Prostate gland (tissue), 2 donors: ENCODE measurements around the gene ARL4A. TPM values are rescaled to one million over a fixed set of nuclear protein-coding genes. Genes with fewer than 3 reads are reported as not detected.

ENCODE experiments used
- DNase-seq: peaks from one replicate; pipeline ENCODE4 v3.0.0-alpha.2; 2019; ENCODE audit warnings: low spot score
- H3K27ac ChIP-seq, 2 donors: fragments of 200-600 bp; sonication (generic); 2 replicates each; pipeline ENCODE4 v1.5.1; 2017 to 2019
- H3K27me3 ChIP-seq: fragments of 200-600 bp; sonication (generic); replicated peaks from 2 replicates; pipeline ENCODE4 v1.5.1; 2019; ENCODE audit not compliant: insufficient read depth
- H3K36me3 ChIP-seq, 2 donors: fragments of 200-600 bp; sonication (generic); 1 replicate in 1 of 2; 2 replicates in 1 of 2; pipeline versions ENCODE4 v1.5.1 to v1.8.1; 2017 to 2019
- H3K4me1 ChIP-seq: fragments of 200-600 bp; sonication (generic); replicated peaks from 2 replicates; pipeline ENCODE4 v1.5.1; 2019
- H3K4me3 ChIP-seq, 2 donors: fragments of 200-600 bp; sonication (generic); 2 replicates each; pipeline ENCODE4 v1.5.1; 2017 to 2019
- H3K9me3 ChIP-seq: fragments of 200-600 bp; sonication (generic); 2 replicates; pipeline ENCODE4 v1.5.1; 2017
- CTCF ChIP-seq, 4 experiments: fragments of 200-600 bp in 2 of 4; fragments of 450-650 bp in 2 of 4; sonication (generic) in 2 of 4; IDR thresholded peaks; 1 replicate in 3 of 4; 2 replicates in 1 of 4; pipeline ENCODE4 v1.5.1; 2016 to 2019; ENCODE audit warnings: antibody characterized with exemption in 4 of 4, mild to moderate bottlenecking in 2 of 4, moderate library complexity in 2 of 4
- POLR2A ChIP-seq: fragments of 450-650 bp; IDR thresholded peaks from one replicate; pipeline ENCODE4 v1.6.1; 2016; ENCODE audit warnings: antibody characterized with exemption, mild to moderate bottlenecking
- POLR2AphosphoS5 ChIP-seq: sonication (generic); formaldehyde crosslinking; IDR thresholded peaks from one replicate; pipeline ENCODE4 v1.6.1; 2017; ENCODE audit warnings: antibody characterized with exemption
- WGBS: methylation state at CpG from one replicate; pipeline ENCODE4 v1.1.5; 2018; 5-methylcytosine and 5-hydroxymethylcytosine counted together
- intact Hi-C: fragments of 100-400 bp; cut with DNase I; formaldehyde crosslinking; loops from one replicate; pipeline ENCODE4 v1.14.2; 2022
- total RNA-seq, 2 donors: library from RNA; depleted of rRNA; stranded (reverse); fragments of >200 nt; gene quantifications; one replicate each; pipeline ENCODE4 v1.1.0, GENCODE V29; 2016

ARL4A gene
- total RNA-seq, 2 donors from 2014 or later, result 34.3 to 37.3 TPM

DNA sequence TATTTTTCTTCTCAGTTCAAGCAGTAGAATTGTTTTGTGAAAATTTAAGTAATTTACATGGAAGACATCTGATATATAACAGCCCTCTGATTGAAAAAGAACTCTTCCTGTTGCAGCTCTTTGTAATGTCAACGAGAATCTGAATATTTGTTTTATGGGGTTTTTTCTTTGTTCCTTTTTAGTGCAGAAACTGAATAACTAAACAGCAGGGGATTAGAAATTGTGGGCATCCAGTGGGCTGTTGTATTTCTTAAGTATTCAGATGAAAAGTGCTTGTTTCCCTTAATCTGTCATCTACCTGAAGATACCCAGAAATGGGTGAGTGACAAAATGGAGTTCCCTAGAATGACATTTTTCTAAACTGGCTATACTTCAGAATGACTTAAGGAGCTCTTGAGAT is 7.4 kb downstream of the ARL4A start:
- H3K36me3 ChIP-seq, result no peaks in the 10 kb centered on the region
- no peaks in the 10 kb centered on the region for H3K4me1 ChIP-seq
- no peak for TF ChIP-seq CTCF (IDR thresholded peaks at IDR 0.05)
- no peak for TF ChIP-seq POLR2AphosphoS5
- no peak for TF ChIP-seq POLR2A
- no peak overlapping the region for H3K27ac ChIP-seq
- H3K9me3 ChIP-seq, result no peaks in the 10 kb centered on the region
- H3K27me3 ChIP-seq, result no peaks in the 10 kb centered on the region
- H3K4me3 ChIP-seq, result no peak overlapping the region
- no peak for DNase-seq
- intact Hi-C loops, result no loop called here
- 43% methylated on average over 1 of the region's 1 CpG for WGBS

DNA sequence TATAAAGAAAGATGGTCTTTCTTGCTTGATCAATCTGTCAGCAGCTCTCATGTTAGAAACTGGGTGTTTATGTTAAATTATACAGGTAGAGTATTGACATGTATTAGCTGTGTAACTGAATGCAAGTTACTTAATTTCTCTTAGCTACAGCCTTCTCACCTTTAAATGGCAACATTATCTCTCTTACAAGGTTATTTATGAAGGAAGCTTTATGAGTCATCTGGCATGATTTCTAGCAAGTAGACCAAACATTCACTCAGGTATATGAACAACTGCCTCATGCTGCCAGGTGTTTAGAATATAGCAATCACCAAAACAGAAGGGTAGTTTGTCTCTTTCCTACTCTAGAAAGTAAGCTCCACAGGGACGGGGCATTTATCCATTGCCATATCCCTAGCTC is 8.5 kb downstream of the ARL4A start:
- Histone ChIP-seq H3K27me3 (no peaks in the 10 kb centered on the region), H3K4me1 (no peaks in the 10 kb centered on the region), H3K36me3 (no peaks in the 10 kb centered on the region), H3K9me3 (no peaks in the 10 kb centered on the region), H3K4me3 (no peak overlapping the region), H3K27ac (no peak overlapping the region)
- 84% methylated on average over 1 of the region's 1 CpG for WGBS
- intact Hi-C loops, result no loop called here
- TF ChIP-seq POLR2A (no peak), CTCF (IDR thresholded peaks at IDR 0.05) (no peak), POLR2AphosphoS5 (no peak)
- DNase-seq, result no peak

- 95% methylated on average over 10 of the region's 10 CpGs for WGBS
- no peak for DNase-seq
- no peak for TF ChIP-seq POLR2AphosphoS5
- no peak for TF ChIP-seq CTCF (IDR thresholded peaks at IDR 0.05)
- TF ChIP-seq POLR2A, result no peak
Measured at GRCh38 chr7:12699299-12699698, 11.9 kb downstream of the ARL4A start.

DNA sequence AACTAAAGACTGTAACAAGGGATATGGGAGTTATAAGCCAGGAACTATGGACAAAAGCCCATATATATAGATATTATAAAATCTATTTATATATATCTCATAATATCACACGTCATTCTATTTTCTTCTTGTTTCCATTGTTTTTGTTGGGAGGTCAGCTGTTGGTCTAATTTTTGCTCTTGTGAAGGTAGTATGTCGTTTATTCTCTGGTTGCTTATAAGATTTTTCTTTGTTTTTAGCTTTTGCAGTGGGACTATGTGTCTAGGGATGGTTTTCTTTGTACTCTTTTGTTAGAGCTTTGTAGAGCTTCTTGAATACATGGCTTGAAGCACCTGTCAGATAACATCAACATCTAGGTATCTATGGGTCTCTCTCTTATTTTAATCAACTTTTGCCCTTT is 14.0 kb downstream of the ARL4A start:
- DNase-seq, result no peak
- no peak overlapping the region for H3K4me3 ChIP-seq
- WGBS, result 93% methylated on average over 2 of the region's 2 CpGs
- H3K27ac ChIP-seq, result no peak overlapping the region
- no peaks in the 10 kb centered on the region for H3K27me3 ChIP-seq
- H3K36me3 ChIP-seq, result no peaks in the 10 kb centered on the region
- intact Hi-C loops, result no loop called here
- TF ChIP-seq POLR2A (no peak), POLR2AphosphoS5 (no peak), CTCF (IDR thresholded peaks at IDR 0.05) (no peak)
- H3K4me1 ChIP-seq, result no peaks in the 10 kb centered on the region
- H3K9me3 ChIP-seq, result no peaks in the 10 kb centered on the region

More at GRCh38 chr7:12699299-12699698, 11.9 kb downstream of the ARL4A start:
- H3K4me3 ChIP-seq, result no peak overlapping the region
- intact Hi-C loops, result no loop called here
- no peaks in the 10 kb centered on the region for H3K4me1 ChIP-seq
- no peaks in the 10 kb centered on the region for H3K36me3 ChIP-seq
- H3K27me3 ChIP-seq, result no peaks in the 10 kb centered on the region
- no peak overlapping the region for H3K27ac ChIP-seq
- no peaks in the 10 kb centered on the region for H3K9me3 ChIP-seq

DNA sequence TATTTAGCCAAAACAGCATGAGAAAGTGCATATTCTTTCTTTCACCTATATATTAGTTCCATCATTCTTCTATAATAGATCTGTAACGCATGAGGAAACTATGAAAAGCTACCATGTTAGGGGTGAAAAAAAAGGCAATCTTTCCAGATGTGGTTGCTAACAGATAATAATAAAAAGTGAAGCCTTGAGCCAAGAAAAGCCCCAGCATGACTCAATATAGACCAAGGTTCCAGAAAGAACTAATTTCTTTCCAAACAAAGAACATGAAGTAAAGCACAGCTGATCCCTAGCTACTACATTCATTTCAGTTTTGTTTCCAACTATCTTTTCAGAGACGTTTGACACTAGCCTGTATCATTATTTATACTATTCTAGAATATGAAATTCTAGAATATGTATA is 16.4 kb downstream of the ARL4A start:
- 69% methylated on average over 2 of the region's 2 CpGs for WGBS
- TF ChIP-seq CTCF (IDR thresholded peaks at IDR 0.05), result no peak
- TF ChIP-seq POLR2AphosphoS5, result no peak
- TF ChIP-seq POLR2A, result no peak
- intact Hi-C loops, result no loop called here
- H3K4me3 ChIP-seq, result no peak overlapping the region
- no peaks in the 10 kb centered on the region for H3K36me3 ChIP-seq
- H3K9me3 ChIP-seq, result no peaks in the 10 kb centered on the region
- no peaks in the 10 kb centered on the region for H3K27me3 ChIP-seq
- no peaks in the 10 kb centered on the region for H3K4me1 ChIP-seq
- no peak overlapping the region for H3K27ac ChIP-seq
- DNase-seq, result no peak
